Mucosa of stomach (tissue), 1 donor: ENCODE data around the gene SLC9B1.
"Not testable (repeated sequence)": the region's sequence is repeated elsewhere in the genome, so short reads cannot be mapped to it uniquely, and the experiment has no call there.

Experiments used
- H3K27me3 ChIP-seq: one replicate; pipeline ENCODE4 v1.7.0; 2013; ENCODE audit warnings: mild to moderate bottlenecking, low read length; ENCODE audit not compliant: control insufficient read depth, insufficient read depth
- H3K36me3 ChIP-seq: one replicate; pipeline ENCODE4 v1.7.0; 2013; ENCODE audit warnings: low read length; ENCODE audit not compliant: control insufficient read depth, insufficient read depth
- H3K4me1 ChIP-seq: one replicate; pipeline ENCODE4 v1.7.0; 2013; ENCODE audit warnings: mild to moderate bottlenecking, low read length; ENCODE audit not compliant: control insufficient read depth, insufficient read depth
- H3K4me3 ChIP-seq: one replicate; pipeline ENCODE4 v1.7.0; 2013; ENCODE audit warnings: low read length
- H3K9ac ChIP-seq: one replicate; pipeline ENCODE4 v1.7.0; 2013; ENCODE audit warnings: mild to moderate bottlenecking, low read length, moderate library complexity
- H3K9me3 ChIP-seq: one replicate; pipeline ENCODE4 v1.7.0; 2013; ENCODE audit warnings: mild to moderate bottlenecking, low read length, moderate library complexity; ENCODE audit not compliant: control insufficient read depth
- donor health status: Pancreatic carcinoma.

Gene SLC9B1

DNA sequence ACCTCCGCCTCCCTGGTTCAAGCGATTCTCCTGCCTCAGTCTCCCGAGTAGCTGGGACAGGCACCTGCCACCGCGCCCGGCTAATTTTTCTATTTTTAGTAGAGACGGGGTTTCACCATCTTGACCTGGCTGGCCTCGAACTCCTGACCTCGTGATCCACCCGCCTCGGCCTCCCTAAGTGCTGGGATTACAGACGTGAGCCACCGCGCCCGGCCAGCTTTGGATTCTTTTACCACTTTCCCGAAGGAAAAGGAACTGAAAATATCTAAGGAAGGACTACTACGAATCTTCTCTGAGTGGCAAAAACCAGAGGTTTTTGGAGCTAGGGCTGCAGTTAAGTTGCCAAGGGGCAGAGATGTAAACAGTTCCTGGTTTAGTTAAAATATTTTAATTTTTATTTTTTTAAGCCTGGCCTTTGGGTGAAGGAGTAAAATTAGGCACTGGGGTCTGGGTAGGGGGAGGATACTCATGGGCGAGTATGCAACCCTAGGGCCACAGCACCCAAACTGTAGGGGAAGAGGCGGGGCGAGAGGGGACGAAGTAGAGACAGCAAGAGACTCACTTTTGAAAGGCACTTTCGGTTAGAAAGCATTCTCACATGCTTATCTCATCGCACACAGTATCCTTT is 151.2 kb downstream of the SLC9B1 start:
- no peaks in the 10 kb centered on the region for H3K27me3 ChIP-seq
- H3K4me3 ChIP-seq, result peak overlapping the region; percentile 68
- no peaks in the 10 kb centered on the region for H3K9me3 ChIP-seq
- H3K9ac ChIP-seq, result peak overlapping the region; percentile 81
- no peaks in the 10 kb centered on the region for H3K4me1 ChIP-seq
- H3K36me3 ChIP-seq, result no peaks in the 10 kb centered on the region

DNA sequence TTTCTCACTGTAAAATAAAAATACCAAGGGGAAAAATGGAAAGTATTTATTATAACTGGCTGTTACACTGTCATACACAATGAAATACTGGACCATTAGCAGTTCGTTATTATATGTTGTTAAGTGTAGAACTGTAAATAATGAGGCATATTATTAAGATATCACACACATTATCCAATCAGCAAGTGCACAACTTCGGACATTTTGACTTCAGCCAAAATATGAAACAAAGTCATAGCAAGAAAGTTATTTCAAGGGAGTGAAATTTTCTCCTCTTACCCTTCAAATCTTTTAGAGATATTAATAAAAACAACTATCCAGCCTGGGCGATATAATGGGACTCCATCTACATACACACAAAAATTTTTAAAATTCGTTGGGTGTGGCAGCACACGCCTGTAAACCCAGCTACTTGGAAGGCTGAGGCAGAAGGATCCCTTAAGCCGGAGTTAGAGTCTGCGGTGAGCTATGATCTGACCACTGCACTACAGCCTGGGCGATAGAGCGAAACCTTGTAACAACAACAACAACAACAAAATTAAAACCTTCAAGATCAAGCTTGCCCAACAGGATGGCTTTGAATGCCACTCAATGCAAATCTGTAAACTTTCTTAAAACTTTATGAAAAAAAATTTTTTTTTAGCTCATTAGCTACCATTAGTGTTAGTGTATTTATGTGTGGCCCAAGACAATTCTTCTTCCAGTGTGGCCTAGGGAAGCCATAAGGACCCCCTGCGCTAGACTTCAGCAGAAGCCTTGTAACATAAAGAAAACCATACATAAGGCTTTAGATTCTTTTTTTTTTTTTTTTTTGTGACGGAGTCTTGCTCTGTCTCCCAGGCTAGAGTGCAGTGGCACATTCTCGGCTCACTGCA is 152.0 kb downstream of the SLC9B1 start:
- peak overlapping the region; percentile 68 for H3K4me3 ChIP-seq
- H3K4me1 ChIP-seq, result no peaks in the 10 kb centered on the region
- peak overlapping the region; percentile 81 for H3K9ac ChIP-seq
- no peaks in the 10 kb centered on the region for H3K27me3 ChIP-seq
- H3K36me3 ChIP-seq, result no peaks in the 10 kb centered on the region
- H3K9me3 ChIP-seq, result no peaks in the 10 kb centered on the region

DNA sequence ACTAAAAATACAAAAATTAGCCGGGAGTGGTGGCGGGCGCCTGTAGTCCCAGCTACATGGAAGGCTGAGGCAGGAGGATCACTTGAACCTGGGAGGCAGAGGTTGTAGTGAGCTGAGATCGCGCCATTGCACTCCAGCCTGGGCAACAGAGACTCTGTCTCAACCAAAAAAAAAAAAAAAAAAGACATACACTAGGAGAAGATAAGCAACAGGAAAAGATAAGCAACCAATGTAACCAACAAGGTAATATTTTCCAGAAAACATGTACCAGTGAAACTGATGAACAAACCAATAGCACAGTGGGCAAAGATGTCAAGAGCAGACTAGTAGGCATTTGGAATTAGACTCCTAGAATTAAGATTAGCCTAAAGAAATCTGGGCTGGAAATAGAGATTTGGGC is 154.2 kb downstream of the SLC9B1 start:
- H3K4me3 ChIP-seq, H3K27me3 ChIP-seq, H3K36me3 ChIP-seq, H3K9ac ChIP-seq, H3K9me3 ChIP-seq, H3K4me1 ChIP-seq: not testable (repeated sequence)

DNA sequence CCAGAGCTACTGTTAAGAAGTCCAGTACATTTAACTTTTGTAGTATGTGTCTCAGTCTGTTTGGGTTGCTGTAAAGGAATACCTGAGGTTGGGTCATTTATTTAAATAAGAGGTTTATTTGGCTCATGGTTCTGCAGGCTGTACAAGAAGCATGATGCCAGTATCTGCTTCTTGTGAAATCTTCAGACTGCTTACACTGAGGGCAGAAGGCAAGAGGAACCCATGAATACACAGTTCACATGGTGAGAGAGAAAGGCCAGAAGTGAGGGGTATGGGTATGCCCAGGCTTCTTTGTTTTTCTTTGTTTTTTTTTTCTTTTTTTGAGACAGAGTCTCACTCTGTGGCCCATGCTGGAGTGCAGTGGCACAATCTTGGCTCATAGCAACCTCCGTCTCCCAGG is 156.8 kb downstream of the SLC9B1 start:
- Histone ChIP-seq H3K4me3 (no peak overlapping the region), H3K36me3 (no peaks in the 10 kb centered on the region), H3K27me3 (no peaks in the 10 kb centered on the region), H3K9ac (no peak overlapping the region), H3K9me3 (no peaks in the 10 kb centered on the region), H3K4me1 (no peaks in the 10 kb centered on the region)

DNA sequence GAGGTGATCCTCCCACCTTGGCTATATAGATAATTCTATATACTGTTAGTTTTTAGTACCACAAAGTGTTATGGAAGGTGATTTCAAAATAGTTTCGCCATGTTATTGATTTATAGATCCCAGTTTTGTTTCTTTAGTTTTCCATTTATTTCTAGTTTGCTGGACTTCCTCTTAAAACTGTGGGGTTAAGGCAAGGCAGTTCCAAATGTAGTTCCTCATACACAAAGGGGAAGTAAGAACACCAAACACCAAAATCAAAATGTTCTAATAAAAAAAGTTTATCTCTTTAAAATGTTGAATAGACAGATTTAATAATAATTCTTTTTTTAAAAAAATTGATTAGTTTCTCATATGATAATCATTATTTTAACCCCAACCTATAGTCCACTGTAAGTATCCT is 157.5 kb downstream of the SLC9B1 start:
- Histone ChIP-seq H3K4me3 (no peak overlapping the region), H3K9ac (no peak overlapping the region), H3K36me3 (no peaks in the 10 kb centered on the region), H3K9me3 (no peaks in the 10 kb centered on the region), H3K4me1 (no peaks in the 10 kb centered on the region), H3K27me3 (no peaks in the 10 kb centered on the region)

DNA sequence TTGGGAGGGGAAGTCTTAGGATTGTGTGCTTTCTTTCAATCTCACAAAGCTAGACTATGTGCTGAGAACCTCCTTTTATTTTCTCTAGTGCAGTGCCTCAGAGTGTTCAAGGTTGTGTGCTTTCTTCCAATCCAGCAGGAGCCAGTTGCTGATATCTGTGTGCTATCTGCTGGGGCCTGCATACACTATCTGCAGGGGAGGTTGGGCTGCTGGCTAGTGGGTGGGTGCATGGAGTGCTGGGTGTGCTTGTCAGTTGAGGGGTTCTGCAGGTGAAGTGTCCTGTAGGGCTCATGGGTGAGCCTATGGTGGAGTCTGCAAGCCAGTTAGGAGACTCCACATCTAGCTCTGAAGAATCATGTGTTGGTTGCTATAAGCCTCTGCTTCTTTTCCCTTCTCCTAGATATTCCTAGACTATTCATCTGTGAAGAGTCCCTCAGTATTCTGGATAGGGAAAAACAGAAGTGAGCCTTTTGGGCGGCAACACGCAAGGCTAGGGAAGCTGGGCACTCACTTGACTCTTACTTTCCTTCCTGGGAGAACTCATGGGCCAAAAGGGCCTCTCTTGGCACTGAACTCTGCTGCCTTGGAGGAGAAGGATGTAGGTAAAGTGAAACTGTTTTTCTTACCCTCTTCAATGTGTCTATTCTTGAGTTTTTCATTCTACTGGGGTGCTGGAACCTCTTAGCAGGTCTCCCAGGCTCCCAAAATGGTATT is 158.7 kb downstream of the SLC9B1 start:
- no peaks in the 10 kb centered on the region for H3K4me1 ChIP-seq
- no peak overlapping the region for H3K9ac ChIP-seq
- H3K9me3 ChIP-seq, result no peaks in the 10 kb centered on the region
- no peaks in the 10 kb centered on the region for H3K27me3 ChIP-seq
- no peak overlapping the region for H3K4me3 ChIP-seq
- H3K36me3 ChIP-seq, result no peaks in the 10 kb centered on the region

DNA sequence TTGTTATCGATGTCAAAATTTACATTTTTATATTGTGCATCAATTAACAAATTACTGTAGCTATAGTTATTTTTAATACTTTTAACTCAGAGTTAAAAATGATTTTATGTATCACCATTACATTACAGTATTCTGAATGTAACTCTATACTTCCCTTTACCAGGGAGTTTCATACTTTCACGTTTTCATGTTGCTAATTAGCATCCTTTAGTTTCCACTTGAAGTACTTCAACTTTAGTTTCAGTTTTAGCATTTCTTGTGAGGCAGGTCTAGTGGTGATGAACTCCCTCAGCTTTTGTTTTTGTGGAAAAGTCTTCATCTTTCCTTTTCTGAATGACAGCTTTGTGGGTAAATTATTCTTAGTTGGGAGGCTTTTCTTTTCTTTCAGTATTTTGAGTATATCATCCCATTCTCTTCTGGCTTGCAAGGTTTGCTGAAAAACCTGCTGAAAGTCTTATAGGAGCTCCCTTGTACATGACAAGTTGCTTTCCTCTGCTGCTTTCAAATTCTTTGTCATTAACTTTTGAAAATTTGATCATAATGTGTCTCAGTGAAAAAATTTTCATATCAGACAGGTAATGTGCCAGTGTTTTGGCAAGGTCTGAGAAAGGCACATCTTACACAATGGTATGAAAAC is 160.6 kb downstream of the SLC9B1 start:
- Histone ChIP-seq H3K36me3 (no peaks in the 10 kb centered on the region), H3K4me3 (peak overlapping the region; percentile 3), H3K9me3 (no peaks in the 10 kb centered on the region), H3K27me3 (no peaks in the 10 kb centered on the region), H3K4me1 (no peaks in the 10 kb centered on the region), H3K9ac (no peak overlapping the region)
